ENCODE results near the gene NPBWR2. TPM values are rescaled to one million over a fixed set of nuclear protein-coding genes. Genes with fewer than 3 reads are reported as not detected.

The NPBWR2 gene
- total RNA-seq, 1 donor from 2014 or later, result not detected

GRCh38 chr20:64064145-64064698 lies 43.1 kb downstream of the NPBWR2 start:
- no peak for DNase-seq (ENCODE audit: low spot score in 2 of 2)
- TF ChIP-seq, protein P1, sequence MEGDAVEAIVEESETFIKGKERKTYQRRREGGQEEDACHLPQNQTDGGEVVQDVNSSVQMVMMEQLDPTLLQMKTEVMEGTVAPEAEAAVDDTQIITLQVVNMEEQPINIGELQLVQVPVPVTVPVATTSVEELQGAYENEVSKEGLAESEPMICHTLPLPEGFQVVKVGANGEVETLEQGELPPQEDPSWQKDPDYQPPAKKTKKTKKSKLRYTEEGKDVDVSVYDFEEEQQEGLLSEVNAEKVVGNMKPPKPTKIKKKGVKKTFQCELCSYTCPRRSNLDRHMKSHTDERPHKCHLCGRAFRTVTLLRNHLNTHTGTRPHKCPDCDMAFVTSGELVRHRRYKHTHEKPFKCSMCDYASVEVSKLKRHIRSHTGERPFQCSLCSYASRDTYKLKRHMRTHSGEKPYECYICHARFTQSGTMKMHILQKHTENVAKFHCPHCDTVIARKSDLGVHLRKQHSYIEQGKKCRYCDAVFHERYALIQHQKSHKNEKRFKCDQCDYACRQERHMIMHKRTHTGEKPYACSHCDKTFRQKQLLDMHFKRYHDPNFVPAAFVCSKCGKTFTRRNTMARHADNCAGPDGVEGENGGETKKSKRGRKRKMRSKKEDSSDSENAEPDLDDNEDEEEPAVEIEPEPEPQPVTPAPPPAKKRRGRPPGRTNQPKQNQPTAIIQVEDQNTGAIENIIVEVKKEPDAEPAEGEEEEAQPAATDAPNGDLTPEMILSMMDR (IDR thresholded peaks at IDR 0.05), result no peak
- no peaks in the 10 kb centered on the region for H3K27me3 ChIP-seq

GRCh38 chr20:64063389-64064144 lies 43.8 kb downstream of the NPBWR2 start:
- H3K27ac ChIP-seq, result peak overlapping the region; percentile 87 to 90
- intact Hi-C loops (cut with DNase I), result loop anchor here (2.0 to 5.0 kb wide), 3 partner anchors 107 to 543 kb away; partner anchors contain the start of genes GMEB2, PPDPF and UCKL1
- TF ChIP-seq, protein P1 (IDR thresholded peaks at IDR 0.05), result no peak

More at GRCh38 chr20:64064145-64064698, 43.1 kb downstream of the NPBWR2 start:
- H3K4me1 ChIP-seq, result peaks cover 16 to 22% of the 10 kb centered on the region in 2 donors
- H3K4me3 ChIP-seq, result peak overlapping the region; percentile 76 to 93
- peaks cover 0 to 8% of the 10 kb centered on the region in 2 donors for H3K36me3 ChIP-seq
- intact Hi-C loops (cut with DNase I), result loop anchor here (5.0 kb wide), 1 partner anchor 437 kb away; the partner anchor contains the start of gene GMEB2
- no peaks in the 10 kb centered on the region for H3K9me3 ChIP-seq
- H3K27ac ChIP-seq, result peak overlapping the region; percentile 87 to 90

DNA sequence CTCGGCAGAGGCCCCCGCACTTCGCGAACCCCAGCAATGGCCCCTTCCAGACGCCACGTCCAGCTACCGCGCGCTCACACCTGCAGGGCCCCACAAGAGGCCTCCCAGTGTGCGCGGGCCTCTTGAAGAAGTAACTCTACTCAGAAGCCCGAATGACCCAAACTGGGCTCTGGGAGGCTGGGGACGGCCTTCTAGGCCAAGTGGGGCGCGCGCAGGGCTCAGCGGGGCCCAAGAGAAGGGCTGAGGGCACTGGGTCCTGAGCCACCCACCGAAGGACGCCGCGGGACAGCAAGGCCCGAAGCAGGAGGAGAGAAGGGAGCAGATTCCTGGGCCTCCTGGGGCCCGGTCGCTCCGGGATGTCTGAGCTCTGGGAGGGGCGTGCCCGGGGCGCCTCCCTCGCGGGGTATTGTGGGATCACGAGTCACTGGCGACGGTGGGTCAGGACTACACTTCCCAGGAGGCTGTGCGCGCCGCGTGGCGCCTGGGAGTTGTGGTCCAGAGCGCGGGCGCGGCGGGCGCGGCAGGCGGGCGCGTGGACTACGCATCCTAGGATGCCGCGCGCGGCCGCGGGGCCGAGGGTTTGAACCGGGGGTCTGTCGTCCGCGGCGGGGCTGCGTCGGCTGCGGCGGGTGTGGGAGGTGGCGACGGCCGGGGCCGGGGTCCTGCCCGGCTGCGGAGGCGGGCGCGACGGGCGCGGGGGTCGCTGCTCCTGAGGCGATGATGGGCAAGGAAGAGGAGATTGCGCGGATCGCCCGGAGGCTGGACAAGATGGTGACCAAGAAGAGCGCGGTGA lies 44.6 kb downstream of the NPBWR2 start, which contains the start of gene TCEA2:
Gene TCEA2, plus strand, starts transcription at position 603 of the 793 bp plus-strand sequence. Its CDS starts 115 bp downstream, at position 718.
- Histone ChIP-seq H3K4me3 (peak within 1 kb of the TSS; percentile 76 to 93), H3K27me3 (no peaks in the 10 kb centered on the region), H3K36me3 (no peaks in the 10 kb centered on the region), H3K27ac (peak within 1 kb of the TSS; percentile 87 to 90), H3K4me1 (peaks cover 16 to 22% of the 10 kb centered on the region in 2 donors), H3K9me3 (no peaks in the 10 kb centered on the region)
- peak; percentile 89 to 98 for DNase-seq (ENCODE audit: low spot score in 2 of 2)
- intact Hi-C loops (cut with DNase I), result loop anchor here (1.0 to 5.0 kb wide), 4 partner anchors 82 to 542 kb away; partner anchors contain the start of genes GMEB2, PPDPF and UCKL1
- TF ChIP-seq, protein P1 (IDR thresholded peaks at IDR 0.05), result no peak

More at GRCh38 chr20:64063389-64064144, 43.8 kb downstream of the NPBWR2 start:
- Histone ChIP-seq H3K4me3 (peak overlapping the region; percentile 76 to 93), H3K4me1 (peaks cover 16 to 22% of the 10 kb centered on the region in 2 donors), H3K27me3 (no peaks in the 10 kb centered on the region), H3K36me3 (peaks cover 0 to 1% of the 10 kb centered on the region in 2 donors), H3K9me3 (no peaks in the 10 kb centered on the region)
- DNase-seq (ENCODE audit: low spot score in 2 of 2), result peak in 1 of 2 donors; percentile 80

DNA sequence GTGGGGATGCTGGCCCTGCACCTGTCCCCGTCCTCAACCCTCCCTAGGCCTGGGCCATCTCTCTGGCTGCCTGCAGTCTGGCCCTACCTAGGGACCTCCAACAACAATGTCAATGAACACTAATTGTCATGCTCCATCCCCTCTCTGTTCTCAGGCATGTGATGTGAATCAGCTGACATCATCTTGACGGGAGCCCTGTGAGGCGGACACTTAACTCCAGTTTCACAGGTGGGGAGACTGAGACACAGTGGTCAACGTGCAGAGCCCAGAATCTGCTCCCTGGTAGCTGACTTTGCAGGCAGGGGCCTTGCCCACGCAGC lies 45.1 kb downstream of the NPBWR2 start:
- TF ChIP-seq, protein P1 (IDR thresholded peaks at IDR 0.05), result no peak
- no peak for DNase-seq (ENCODE audit: low spot score in 2 of 2)
- H3K4me1 ChIP-seq, result peaks cover 16 to 22% of the 10 kb centered on the region in 2 donors
- no peaks in the 10 kb centered on the region for H3K36me3 ChIP-seq
- H3K4me3 ChIP-seq, result peak overlapping the region; percentile 76 to 93
- H3K27ac ChIP-seq, result peak overlapping the region; percentile 74 to 90
- no peaks in the 10 kb centered on the region for H3K27me3 ChIP-seq
- no peaks in the 10 kb centered on the region for H3K9me3 ChIP-seq
- intact Hi-C loops (cut with DNase I), result loop anchor here (1.0 to 5.0 kb wide), 4 partner anchors 82 to 541 kb away; partner anchors contain the start of genes GMEB2, PPDPF and UCKL1

GRCh38 chr20:64058536-64058935 lies 48.8 kb downstream of the NPBWR2 start:
- Histone ChIP-seq H3K36me3 (no peaks in the 10 kb centered on the region), H3K4me1 (peaks cover 5% of the 10 kb centered on the region in 2 donors), H3K27me3 (no peaks in the 10 kb centered on the region), H3K4me3 (no peak overlapping the region), H3K27ac (no peak overlapping the region), H3K9me3 (no peaks in the 10 kb centered on the region)
- DNase-seq (ENCODE audit: low spot score in 2 of 2), result no peak
- intact Hi-C loops (cut with DNase I), result no loop called here
- TF ChIP-seq, protein P1 (IDR thresholded peaks at IDR 0.05), result no peak

All from ascending aorta (tissue), 2 donors.